ENCODE data around the gene KLHL12.

Gene KLHL12

GRCh38 chr1:202926581-202927491 is at the start of gene KLHL12:
Gene KLHL12 (minus strand): TSS chr1:202927234. CDS start chr1:202925162, 2,072 bp downstream.
- DNase-seq = peak; percentile 88 to 95

- peak; percentile 63 to 66 for DNase-seq
Measured at GRCh38 chr1:202976633-202977032, 49.6 kb upstream of the KLHL12 start.

- no peak for DNase-seq
Measured at GRCh38 chr1:202974856-202975255, 47.8 kb upstream of the KLHL12 start.

- no peak for DNase-seq
Measured at GRCh38 chr1:202972046-202972445, 45.0 kb upstream of the KLHL12 start.

GRCh38 chr1:202968895-202969295 is 41.9 kb upstream of the KLHL12 start:
- peak; percentile 98 to 99 for DNase-seq

GRCh38 chr1:202968351-202968750 is 41.3 kb upstream of the KLHL12 start:
- no peak for DNase-seq

GRCh38 chr1:202967684-202968281 is 40.7 kb upstream of the KLHL12 start:
- peak; percentile 34 to 40 for DNase-seq

GRCh38 chr1:202966006-202966898 is 39.2 kb upstream of the KLHL12 start:
- DNase-seq = peak in 1 of 2 experiments; percentile 1

- DNase-seq = no peak
Measured at GRCh38 chr1:202965422-202965821, 38.4 kb upstream of the KLHL12 start.

- no peak for DNase-seq
Measured at GRCh38 chr1:202964791-202965410, 37.9 kb upstream of the KLHL12 start.

GRCh38 chr1:202961220-202961880 is 34.3 kb upstream of the KLHL12 start:
- no peak for DNase-seq

GRCh38 chr1:202959276-202959620 is 32.2 kb upstream of the KLHL12 start:
- DNase-seq = no peak

- DNase-seq = no peak
Measured at GRCh38 chr1:202958544-202959275, 31.7 kb upstream of the KLHL12 start.

GRCh38 chr1:202957733-202958543 is 30.9 kb upstream of the KLHL12 start, which contains the start of gene ADIPOR1:
Gene ADIPOR1 (minus strand): TSS chr1:202958312. CDS start chr1:202951070, 7,242 bp downstream.
- DNase-seq = peak; percentile 63 to 72

GRCh38 chr1:202956969-202957368 is 29.9 kb upstream of the KLHL12 start:
- DNase-seq = peak in 1 of 2 experiments; percentile 2

- no peak for DNase-seq
Measured at GRCh38 chr1:202954057-202954745, 27.2 kb upstream of the KLHL12 start.

- no peak for DNase-seq
Measured at GRCh38 chr1:202953392-202953791, 26.4 kb upstream of the KLHL12 start.

GRCh38 chr1:202952818-202953217 is 25.8 kb upstream of the KLHL12 start:
- DNase-seq = peak; percentile 96 to 97

GRCh38 chr1:202952099-202952498 is 25.1 kb upstream of the KLHL12 start:
- DNase-seq = no peak

GRCh38 chr1:202951437-202951836 is 24.4 kb upstream of the KLHL12 start:
- DNase-seq = no peak

All from AML-193 (cell line).